ENCODE measurements around the gene HJURP. TPM values are rescaled to one million over a fixed set of nuclear protein-coding genes. Genes with fewer than 3 reads are reported as not detected.

Gene HJURP
- polyA plus RNA-seq, 2 of the 4 experiments (the other 2 are of a cell fraction): 103 to 111 TPM

DNA sequence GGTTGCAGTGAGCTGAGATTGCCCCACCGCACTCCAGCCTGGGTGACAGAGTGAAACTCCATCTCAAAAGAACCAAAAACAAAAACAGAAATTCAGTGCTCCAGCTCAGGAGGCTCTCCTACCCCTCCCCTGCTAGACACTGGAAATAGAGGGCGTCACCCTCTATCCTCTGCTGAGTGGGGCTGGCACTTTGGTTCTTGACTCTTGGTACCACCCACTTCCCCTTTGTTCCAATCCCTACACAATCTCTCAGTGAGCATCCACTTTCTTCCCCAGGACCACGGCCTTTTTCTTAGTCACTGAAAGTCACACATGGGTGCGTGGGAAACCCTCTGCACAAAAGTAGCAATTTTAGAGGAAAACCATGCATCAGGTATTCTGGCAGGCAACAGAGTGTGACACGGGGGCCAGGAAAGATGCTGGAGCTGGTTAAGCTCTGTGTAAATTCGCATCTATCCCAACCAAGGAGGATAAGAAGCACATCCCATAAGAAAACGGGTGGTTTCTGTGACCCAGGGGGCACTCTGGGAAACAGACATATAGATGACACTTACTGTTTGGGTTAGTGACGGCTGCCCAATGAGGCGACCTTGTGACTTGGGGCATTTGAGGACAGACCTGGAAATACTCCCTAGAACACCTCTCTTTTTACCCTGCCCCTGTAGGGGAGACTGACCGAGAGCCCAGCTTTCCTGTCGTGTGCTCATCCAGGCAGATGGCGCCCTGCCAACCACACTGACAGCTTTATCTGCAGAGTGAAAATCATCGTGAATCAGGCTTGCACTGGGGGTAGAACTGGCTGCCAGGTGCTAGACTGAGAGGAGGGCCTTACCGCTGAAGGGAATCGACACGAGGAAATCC is 7.7 kb downstream of the HJURP start:
- DNase-seq (ENCODE audit: low read depth in 1 of 2, low spot score in 1 of 2) (no peak), ATAC-seq (peak in 1 of 2 experiments; percentile 11; a peak in 2 of 6 replicates), FAIRE-seq (no peak)
- ChIA-PET CTCF (interaction anchor here (0.7 to 6.4 kb wide), 5 partner anchors 11 to 398 kb away, joined by 3 to 32 read pairs (median 4); no protein-coding TSS in a partner anchor), POLR2A (no interaction called here)
- H3K4me3 ChIP-seq: no peak overlapping the region
- no peaks in the 10 kb centered on the region for H3K9me3 ChIP-seq
- H3K4me2 ChIP-seq: no peak overlapping the region; the same call in 2 of the 3 replicates
- 81% methylated on average over 16 of the region's 16 CpGs for WGBS (ENCODE audit: missing lambda C conversion rate)
- peak overlapping the region; percentile 10 to 83; a peak in 4 of 6 replicates for H3K27ac ChIP-seq
- no peak for TF ChIP-seq CHD2 (IDR thresholded peaks at IDR 0.05; ENCODE audit: low read length, partially characterized antibody)
- TF ChIP-seq PHF8 (IDR thresholded peaks at IDR 0.05; ENCODE audit: borderline replicate concordance, low read depth): no peak
- 0 out of 2 replicates have a peak, but pooled peaks have one; percentile 68 for TF ChIP-seq POLR2AphosphoS2 (conservative IDR thresholded peaks at IDR 0.05; ENCODE audit: low read length)
- TF ChIP-seq GATA3 (IDR thresholded peaks at IDR 0.05; ENCODE audit: borderline replicate concordance): no peak
- peaks cover 75% of the 10 kb centered on the region for H3K4me1 ChIP-seq

DNA sequence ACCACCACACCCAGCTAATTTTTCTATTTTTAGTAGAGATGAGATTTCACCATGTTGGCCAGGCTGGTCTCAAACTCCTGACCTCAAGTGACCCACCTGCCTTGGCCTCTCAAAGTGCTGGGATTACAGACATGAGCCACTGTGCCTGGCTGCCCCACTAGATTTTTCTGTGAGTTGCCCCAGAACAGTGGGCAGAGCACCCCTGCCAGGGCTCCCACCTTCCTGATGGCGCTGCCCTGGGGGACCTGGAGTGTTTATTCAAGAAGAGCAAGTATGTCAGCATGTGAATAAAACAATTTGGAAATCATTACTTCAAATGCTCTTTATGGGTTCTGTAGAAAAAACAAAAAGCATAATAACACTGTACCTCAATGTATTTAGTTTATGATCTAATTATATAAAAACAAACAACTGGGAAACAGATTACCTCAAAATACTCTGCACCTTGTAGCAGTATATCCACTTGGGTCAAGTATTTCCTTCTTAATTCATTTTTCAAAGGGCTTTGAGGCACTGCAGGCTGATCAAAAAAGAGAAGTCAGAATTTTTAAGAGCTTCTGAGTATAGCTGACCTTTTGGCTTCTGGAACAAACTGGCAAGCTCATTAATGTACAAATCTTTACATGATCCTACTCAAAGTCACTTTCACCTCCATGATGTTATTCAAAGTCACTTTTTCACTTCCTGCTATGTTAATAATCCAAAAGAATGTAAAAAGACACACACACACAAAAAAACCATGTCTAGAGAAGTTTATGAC is 8.9 kb downstream of the HJURP start:
- no peak for DNase-seq (ENCODE audit: low read depth in 1 of 2, low spot score in 1 of 2)
- Histone ChIP-seq H3K4me1 (peaks cover 75% of the 10 kb centered on the region), H3K9me3 (no peaks in the 10 kb centered on the region), H3K4me2 (no peak overlapping the region), H3K27ac (peak overlapping the region; percentile 8 to 83; a peak in 3 of 6 replicates), H3K4me3 (no peak overlapping the region)
- POLR2A ChIA-PET: no interaction called here
- no peak for ATAC-seq
- no peak for TF ChIP-seq FOSB (CRISPR knock-in tag; IDR thresholded peaks at IDR 0.05)
- TF ChIP-seq, protein P1, sequence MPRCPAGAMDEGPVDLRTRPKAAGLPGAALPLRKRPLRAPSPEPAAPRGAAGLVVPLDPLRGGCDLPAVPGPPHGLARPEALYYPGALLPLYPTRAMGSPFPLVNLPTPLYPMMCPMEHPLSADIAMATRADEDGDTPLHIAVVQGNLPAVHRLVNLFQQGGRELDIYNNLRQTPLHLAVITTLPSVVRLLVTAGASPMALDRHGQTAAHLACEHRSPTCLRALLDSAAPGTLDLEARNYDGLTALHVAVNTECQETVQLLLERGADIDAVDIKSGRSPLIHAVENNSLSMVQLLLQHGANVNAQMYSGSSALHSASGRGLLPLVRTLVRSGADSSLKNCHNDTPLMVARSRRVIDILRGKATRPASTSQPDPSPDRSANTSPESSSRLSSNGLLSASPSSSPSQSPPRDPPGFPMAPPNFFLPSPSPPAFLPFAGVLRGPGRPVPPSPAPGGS (IDR thresholded peaks at IDR 0.05): no peak
- TF ChIP-seq, protein P2, sequence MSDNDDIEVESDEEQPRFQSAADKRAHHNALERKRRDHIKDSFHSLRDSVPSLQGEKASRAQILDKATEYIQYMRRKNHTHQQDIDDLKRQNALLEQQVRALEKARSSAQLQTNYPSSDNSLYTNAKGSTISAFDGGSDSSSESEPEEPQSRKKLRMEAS (IDR thresholded peaks at IDR 0.05): no peak
- TF ChIP-seq ESRRA (IDR thresholded peaks at IDR 0.05; ENCODE audit: borderline replicate concordance, low read length): no peak
- no peak for TF ChIP-seq NR3C1 (IDR thresholded peaks at IDR 0.05)
- TF ChIP-seq, protein P3, sequence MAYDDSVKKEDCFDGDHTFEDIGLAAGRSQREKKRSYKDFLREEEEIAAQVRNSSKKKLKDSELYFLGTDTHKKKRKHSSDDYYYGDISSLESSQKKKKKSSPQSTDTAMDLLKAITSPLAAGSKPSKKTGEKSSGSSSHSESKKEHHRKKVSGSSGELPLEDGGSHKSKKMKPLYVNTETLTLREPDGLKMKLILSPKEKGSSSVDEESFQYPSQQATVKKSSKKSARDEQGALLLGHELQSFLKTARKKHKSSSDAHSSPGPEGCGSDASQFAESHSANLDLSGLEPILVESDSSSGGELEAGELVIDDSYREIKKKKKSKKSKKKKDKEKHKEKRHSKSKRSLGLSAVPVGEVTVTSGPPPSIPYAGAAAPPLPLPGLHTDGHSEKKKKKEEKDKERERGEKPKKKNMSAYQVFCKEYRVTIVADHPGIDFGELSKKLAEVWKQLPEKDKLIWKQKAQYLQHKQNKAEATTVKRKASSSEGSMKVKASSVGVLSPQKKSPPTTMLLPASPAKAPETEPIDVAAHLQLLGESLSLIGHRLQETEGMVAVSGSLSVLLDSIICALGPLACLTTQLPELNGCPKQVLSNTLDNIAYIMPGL (CRISPR knock-in tag; IDR thresholded peaks at IDR 0.05; ENCODE audit: borderline replicate concordance): no peak
- no peak for TF ChIP-seq CEBPB (IDR thresholded peaks at IDR 0.05)
- no peak for TF ChIP-seq HOXA7 (CRISPR knock-in tag; IDR thresholded peaks at IDR 0.05)
- no peak for TF ChIP-seq FOXS1 (CRISPR knock-in tag; IDR thresholded peaks at IDR 0.05)
- no peak for TF ChIP-seq TP53 (CRISPR knock-in tag; IDR thresholded peaks at IDR 0.05)
- no peak for TF ChIP-seq TFCP2L1 (CRISPR knock-in tag; IDR thresholded peaks at IDR 0.05)
- no peak for TF ChIP-seq KDM1A (IDR thresholded peaks at IDR 0.05; ENCODE audit: low read depth)
- TF ChIP-seq PHF8 (IDR thresholded peaks at IDR 0.05; ENCODE audit: borderline replicate concordance, low read depth): no peak
- TF ChIP-seq GATA3 (IDR thresholded peaks at IDR 0.05; ENCODE audit: borderline replicate concordance): no peak
- TF ChIP-seq EHF (CRISPR knock-in tag; IDR thresholded peaks at IDR 0.05): no peak
- TF ChIP-seq NPAS2 (CRISPR knock-in tag; IDR thresholded peaks at IDR 0.05; ENCODE audit: borderline replicate concordance): no peak
- TF ChIP-seq BHLHE40 (IDR thresholded peaks at IDR 0.05; ENCODE audit: low read depth, low read length): no peak
- TF ChIP-seq ZC3H11A (IDR thresholded peaks at IDR 0.05): no peak
- no peak for TF ChIP-seq CHD2 (IDR thresholded peaks at IDR 0.05; ENCODE audit: low read length, partially characterized antibody)
- no peak for TF ChIP-seq FOSL2 (IDR thresholded peaks at IDR 0.05)
- TF ChIP-seq FOSL2 (CRISPR knock-in tag; IDR thresholded peaks at IDR 0.05): no peak
- WGBS (ENCODE audit: missing lambda C conversion rate): 95% methylated on average over 1 of the region's 1 CpG
- CTCF ChIA-PET: interaction anchor here (1.1 to 6.4 kb wide), 4 partner anchors 8 to 397 kb away, joined by 3 to 32 read pairs (median 16); no protein-coding TSS in a partner anchor
- no peak for FAIRE-seq
